HG03280 (cell line): ENCODE measurements around the gene PPP1R16B.
"Not testable (repeated sequence)": the region's sequence is repeated elsewhere in the genome, so short reads cannot be mapped to it uniquely, and the experiment has no call there.

Experiments used
- ATAC-seq: cut with Tn5 transposase; IDR thresholded peaks from one replicate; pipeline ENCODE4 v1.9.1; 2021; ENCODE audit warnings: mild to moderate bottlenecking, moderate library complexity; ENCODE audit not compliant: unreplicated experiment

The PPP1R16B gene

GRCh38 chr20:38843346-38843745 is 37.8 kb downstream of the PPP1R16B start:
- no peak for ATAC-seq

- no peak for ATAC-seq
Observed at GRCh38 chr20:38844963-38845362, 39.5 kb downstream of the PPP1R16B start.

- ATAC-seq, result no peak
Observed at GRCh38 chr20:38847840-38848239, 42.3 kb downstream of the PPP1R16B start.

- ATAC-seq, result no peak
Observed at GRCh38 chr20:38853759-38854158, 48.3 kb downstream of the PPP1R16B start.

- ATAC-seq, result no peak
Observed at GRCh38 chr20:38854654-38855066, 49.2 kb downstream of the PPP1R16B start.

DNA sequence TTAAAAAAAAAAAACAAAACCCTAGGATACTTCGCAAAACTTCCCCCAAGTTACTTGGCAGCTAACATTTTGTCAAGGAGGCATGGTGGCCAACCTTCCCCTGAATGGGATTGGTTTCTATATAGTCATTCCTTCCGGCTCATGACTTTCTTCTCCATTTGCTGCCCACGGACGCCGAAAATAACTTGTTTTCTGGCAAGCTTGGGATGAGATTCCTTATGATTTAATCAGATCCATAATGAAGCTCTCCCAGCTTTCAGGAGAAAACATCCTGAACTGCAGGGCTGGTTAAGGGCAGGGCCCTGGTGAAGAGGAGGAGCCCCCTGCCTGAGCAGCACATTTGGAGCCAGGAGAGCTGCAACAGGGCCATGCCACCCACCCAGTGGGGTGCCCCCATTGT is 49.9 kb downstream of the PPP1R16B start:
- no peak for ATAC-seq

DNA sequence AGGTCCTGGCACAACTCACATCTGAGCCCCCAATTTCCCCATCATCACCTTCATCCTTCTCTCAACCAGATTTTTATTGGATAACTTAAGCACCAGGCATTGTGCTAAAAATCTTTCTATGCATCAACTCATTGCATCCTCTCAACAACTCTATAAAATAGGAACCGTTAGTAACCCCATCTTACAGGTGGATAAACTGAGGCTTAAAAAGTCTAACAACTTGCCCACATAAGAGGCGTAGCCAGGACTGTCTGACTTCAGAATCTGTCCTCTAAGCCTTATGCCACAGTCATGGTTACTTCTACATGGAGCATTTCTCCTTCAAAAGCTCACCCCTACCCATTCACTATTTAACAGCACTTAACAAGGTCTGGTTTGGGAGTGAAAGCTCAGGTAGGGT is 51.1 kb downstream of the PPP1R16B start:
- ATAC-seq, result no peak

DNA sequence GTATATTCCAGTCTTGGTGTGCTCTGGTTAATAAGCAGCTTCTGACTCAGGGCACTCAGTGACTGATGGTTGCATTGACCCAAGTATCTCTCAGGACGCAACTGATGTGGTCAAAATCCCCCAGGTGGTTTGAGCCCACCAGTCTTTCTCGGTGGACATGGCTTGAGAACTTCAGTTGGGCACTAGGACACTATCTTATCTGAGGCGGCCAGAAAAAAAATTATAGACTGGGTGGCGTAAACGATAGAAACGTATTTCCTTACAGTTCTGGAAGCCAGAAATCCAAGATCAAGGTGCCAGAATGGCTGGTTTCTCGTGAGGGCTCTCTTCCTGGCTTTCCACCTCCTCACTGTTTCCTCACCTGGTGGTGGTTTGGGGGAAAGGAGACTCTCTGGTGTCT is 52.2 kb downstream of the PPP1R16B start:
- ATAC-seq, result no peak

DNA sequence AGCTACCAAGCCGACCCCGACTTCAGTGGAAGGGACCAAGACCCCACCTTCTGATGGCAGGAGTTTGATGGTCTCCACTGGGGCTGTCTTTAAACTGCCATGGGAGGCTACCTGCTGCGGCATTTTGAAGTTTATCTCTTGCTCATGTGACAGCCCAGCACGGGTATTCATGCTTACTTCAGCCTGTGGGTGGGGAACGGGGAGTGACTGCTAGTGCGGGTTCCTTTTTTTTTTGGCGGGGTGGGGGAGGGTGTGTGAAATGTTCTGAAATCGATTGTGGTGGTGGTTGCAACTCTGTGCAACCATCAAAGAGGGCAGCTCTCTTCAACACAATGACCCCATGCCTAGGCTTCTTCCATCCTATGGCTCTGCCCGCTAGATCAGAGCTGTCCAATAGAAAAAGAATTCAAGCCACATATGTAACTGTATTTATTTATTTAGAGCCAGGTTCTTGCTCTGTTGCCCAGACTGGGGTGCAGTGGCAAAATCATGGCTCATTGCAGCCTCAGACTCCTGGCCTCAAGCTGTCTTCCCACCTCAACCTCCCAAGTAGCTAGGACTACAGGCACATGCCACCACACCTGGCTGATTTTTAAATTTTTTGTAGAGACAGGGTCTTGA is 53.7 kb downstream of the PPP1R16B start:
- ATAC-seq, result no peak

GRCh38 chr20:38859857-38860256 is 54.4 kb downstream of the PPP1R16B start:
- ATAC-seq, result not testable (repeated sequence)

- ATAC-seq, result no peak
Observed at GRCh38 chr20:38861071-38861401, 55.5 kb downstream of the PPP1R16B start.

GRCh38 chr20:38862226-38862625 is 56.7 kb downstream of the PPP1R16B start:
- ATAC-seq, result no peak

DNA sequence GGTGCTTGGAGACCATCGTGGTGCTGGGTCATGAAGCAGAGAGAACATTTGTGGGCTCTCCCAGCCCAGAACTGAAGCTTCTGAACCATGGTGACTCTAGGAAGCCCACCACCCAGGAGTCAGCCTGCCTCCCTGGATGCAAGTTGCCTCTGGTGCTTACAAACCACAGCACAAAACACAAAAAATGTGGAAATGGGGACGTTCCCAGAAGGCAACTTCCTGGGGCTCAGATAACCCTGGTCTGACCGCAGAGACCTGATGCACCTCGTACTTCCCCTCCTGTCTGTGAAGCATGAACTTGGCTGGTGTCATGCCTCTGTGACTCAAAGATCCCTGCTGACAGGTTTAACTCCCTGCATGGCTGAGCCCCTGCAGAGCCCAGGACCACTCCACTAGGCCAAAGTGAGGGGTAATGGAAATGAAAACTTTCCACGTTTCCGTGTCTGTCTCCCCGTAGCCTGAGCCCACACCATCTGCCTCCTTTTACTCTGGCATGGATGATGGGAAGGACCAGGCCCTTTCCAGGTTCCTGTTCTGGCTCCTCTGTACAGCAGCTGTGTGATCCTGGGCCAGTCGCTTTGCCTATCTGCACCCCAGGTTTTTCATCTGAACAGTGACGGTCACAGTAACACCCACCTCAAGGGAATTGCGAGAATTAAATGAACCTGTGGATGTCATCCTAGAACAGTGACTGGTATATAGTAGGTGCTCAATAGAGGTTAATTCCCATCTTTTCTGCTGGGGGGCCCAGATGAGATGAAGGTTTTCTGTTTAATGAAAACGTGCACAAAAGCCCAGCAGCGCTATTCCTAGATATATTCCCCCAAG is 57.7 kb downstream of the PPP1R16B start:
- peak; percentile 45 for ATAC-seq

DNA sequence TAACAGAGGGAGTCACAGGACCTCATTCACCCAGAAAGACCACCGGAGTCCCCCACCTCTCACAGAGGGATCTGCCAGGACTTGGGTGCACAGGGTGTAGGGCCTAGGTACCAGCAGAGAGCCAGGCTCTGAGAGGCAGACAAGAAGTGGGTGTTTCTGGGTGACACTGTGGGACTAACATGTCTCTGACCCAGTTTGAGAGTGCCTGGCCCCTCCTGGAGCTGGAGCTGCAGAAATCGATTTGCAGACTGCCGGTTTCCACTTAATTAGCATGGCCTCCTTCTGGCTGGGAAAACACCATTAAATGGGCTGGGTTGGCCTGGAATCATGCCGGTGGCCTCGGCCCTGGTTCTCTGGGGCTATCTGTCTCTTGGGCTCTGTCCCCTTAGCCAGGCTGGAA is 59.2 kb downstream of the PPP1R16B start:
- ATAC-seq, result no peak

DNA sequence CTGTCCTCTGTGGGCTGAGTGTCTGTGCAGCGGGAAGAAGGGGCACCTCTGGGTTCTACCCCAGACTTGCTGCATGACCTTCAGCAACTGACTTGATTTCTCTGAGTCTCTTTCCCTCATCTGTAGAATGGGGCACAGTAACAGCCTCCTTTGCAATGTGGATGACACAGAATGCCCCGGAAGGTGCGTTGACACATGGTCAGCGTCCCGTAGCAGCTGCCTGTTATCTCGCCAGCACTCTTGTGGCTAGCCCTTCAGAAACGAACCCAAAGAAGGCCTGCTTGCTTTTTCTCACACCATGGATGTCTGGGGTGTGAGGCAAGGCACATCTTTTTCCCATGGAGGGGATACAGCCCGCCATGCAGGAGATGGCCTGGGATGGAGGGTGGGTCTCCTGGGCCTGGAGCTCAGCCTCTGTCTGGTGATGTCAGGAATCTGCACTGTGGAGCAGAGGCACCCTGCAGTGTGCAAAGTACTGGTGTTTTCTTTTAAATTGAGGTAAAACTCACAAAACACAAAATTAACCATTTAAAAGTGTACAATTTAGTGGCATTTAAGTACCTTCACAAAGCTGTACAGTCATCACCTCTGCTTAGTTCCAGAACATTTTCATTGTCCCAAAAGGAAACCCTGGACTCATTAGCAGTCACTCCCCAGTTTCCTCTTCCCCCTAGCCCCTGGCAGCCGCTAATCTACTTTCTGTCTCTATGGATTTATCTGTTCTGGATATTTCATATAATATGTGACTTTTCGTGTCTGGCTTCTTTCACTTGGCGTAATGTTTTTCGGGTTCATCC is 61.0 kb downstream of the PPP1R16B start:
- ATAC-seq, result no peak

GRCh38 chr20:38867062-38867359 is 61.5 kb downstream of the PPP1R16B start:
- ATAC-seq, result no peak

DNA sequence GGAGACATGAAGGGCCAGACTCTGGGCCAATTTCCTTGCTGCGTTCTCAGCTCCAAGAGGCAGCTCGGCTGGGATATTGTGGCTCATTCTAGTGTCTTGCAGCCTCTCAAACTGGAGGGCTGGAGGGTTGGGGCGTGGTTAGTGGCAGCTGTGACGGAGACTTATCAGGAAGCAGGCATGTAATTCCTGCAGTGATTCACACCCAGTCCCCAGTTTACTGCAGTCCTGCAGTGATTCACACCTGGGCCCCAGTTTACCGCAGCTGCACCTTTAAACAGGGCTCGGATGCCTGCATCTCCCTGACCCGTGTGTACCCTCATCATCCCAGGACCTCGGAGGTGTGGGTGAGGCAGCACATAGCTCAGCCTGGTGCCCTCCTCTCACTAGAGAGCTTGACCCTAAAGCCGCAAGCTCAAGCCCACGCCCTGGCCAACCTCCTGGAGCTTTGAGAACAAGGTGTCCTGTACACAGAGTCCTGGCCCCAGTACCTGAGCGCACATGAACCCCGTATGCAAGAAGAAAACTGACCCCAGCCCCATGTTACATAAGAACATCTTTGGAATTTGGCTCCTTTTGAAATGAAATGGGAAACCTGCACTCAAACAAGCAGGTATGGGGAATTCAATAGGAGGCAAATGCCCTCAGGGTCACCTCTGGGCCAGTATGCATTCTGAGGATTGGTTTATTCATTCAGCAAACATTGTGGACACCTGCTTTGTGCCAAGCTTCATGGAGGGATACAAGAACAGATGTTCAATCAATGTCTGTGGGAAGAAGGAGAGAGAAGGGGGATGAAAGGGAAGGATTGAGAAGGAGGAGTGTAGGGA is 65.4 kb downstream of the PPP1R16B start:
- no peak for ATAC-seq

- ATAC-seq, result no peak
Observed at GRCh38 chr20:38871560-38871953, 66.1 kb downstream of the PPP1R16B start.

DNA sequence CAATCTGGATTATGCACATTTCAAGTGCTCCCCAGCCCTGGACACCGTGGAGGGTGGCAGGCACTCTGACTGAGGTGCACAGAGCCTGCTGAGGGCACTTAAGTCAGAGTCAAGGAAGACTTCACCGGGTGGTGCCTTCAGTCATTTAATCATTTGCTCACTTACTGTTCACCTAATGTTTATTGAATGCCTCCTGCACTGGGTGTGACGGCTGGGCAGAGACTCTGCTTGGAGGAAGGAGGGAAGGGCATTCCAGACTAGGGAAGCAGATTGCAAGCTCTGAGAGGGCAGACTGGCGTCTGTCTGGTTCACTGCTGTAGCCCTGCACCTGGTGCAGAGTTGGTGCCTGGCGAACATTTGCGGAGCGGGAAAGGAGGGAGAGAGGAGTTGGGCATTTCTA is 66.5 kb downstream of the PPP1R16B start:
- no peak for ATAC-seq

DNA sequence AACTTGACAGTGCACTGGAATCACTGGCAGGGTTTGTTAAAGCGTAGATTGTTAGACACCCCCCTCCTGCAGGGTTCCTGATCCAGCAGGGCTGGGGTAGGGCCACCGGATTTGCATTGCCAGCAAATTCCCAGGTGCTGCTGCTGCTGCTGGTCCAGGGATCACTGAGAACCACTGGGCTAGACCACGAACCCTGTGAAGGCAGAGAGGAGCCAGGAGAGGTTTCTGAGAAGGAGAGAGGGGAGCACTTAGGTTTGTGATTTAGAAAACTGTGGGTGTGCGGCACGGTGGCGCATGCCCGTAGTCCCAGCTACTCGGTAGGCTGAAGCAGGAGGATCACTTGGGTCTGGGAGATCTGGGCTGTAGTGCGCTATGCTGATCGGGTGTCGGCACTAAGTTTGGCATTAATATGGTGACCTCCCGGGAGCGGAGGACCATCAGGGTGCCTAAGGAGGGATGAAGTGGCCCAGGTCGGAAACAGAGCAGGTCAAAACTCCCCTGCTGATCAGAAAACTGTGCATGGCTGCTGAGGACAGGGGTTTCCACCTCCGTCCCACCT is 67.1 kb downstream of the PPP1R16B start:
- ATAC-seq, result peak; percentile 2

DNA sequence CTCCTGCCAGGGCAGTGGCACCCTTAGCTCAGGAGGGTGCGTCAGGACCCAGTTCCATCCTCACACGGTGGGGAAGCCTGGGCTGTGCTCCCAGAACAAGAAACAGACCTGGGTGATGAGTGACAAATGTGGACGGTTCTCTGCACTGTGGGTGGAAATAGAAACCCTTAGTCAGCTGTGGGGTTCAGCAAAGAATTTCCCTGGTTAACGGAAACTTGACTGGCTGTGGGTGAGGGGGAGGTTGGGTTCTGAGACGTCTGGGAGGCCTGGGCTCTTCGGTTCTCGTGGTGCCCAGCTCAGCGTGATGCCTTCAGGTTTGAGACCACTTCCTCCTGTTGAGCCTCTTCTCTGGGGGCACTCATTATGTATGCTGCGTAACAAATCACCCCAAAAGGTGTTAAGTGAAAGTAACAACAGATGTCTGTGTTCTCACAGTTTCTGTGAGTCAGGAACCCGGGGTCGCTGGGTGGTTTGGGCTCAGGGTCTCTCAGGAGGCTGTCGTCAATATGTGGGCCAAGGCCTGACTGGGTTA is 67.6 kb downstream of the PPP1R16B start:
- ATAC-seq, result peak; percentile 38
